ENCODE measurements around the gene RPS28. TPM values are rescaled to one million over a fixed set of nuclear protein-coding genes. Genes with fewer than 3 reads are reported as not detected.

RPS28 gene
- total and polyA plus RNA-seq, 4 donors, result 405 to 981 (median 714) TPM

DNA sequence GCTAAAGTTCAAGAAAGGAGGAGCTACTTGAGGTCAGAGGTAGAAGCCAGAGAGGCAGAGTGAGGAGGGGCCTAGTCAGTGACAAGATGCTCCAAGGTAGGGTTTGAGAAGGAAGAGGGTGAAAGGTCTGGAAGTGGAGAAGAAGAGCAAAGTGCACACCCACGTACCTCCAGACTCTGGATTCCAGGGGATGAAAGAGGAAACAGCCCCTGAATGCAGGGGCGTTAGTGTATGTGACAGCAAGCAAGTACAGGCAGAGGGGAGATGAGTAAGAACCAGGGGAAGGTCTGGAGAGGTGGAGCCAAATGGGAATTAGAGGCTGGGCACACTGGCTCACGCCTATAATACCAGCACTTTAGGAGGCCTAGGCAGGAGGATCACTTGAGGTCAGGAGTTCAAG, 8.7 kb downstream of the RPS28 start:
- intact Hi-C loops (cut with DNase I), result no loop called here
- WGBS, 2 donors, result 61 to 90% methylated on average over 3 of the region's 3 CpGs
- no peaks in the 10 kb centered on the region for H3K36me3 ChIP-seq (ENCODE audit: control insufficient read depth in 1 of 2, insufficient read depth in 2 of 2, low read length in 1 of 2)
- H3K4me3 ChIP-seq (ENCODE audit: low read length in 2 of 2), result no peak overlapping the region
- H3K27me3 ChIP-seq (ENCODE audit: control insufficient read depth in 1 of 2, insufficient read depth in 2 of 2, low read length in 1 of 2), result no peaks in the 10 kb centered on the region
- no peaks in the 10 kb centered on the region for H3K4me1 ChIP-seq (ENCODE audit: control insufficient read depth in 1 of 2, insufficient read depth in 2 of 2, low read length in 2 of 2)
- no peak overlapping the region for H3K27ac ChIP-seq (ENCODE audit: low read depth in 1 of 2, low read length in 2 of 2)
- H3K9me3 ChIP-seq (ENCODE audit: control insufficient read depth, low read length), result peaks cover 2% of the 10 kb centered on the region
- DNase-seq (no peak), ATAC-seq (ENCODE audit: low FRiP score) (no peak)

DNA sequence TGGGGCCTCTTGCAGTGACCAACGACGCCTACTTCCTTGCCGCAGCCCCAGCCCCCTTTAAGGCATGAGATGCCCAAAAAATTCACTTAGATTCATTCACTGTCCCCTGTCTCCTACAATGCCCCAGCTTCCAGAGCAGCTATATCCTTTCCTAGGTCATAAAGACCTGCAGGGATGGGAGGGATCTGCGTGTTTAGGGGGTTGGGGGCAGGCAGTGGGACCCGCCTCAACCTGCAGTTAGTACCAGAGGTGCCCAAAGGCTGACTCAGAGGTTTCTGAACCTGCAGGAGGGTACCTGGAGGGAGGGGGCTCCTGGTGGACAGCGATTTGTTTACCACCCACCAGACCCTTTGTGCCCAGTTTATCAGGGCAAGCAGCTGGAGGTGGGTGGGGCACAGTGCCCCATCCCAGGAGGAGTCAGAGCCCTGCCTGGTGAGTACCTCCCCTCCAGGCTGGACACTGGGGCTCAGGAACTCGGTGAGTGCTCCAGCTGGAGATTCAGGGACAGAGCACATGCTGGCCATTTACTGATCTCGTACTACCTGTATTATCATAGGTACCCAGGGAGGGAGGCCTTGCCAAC, 10.1 kb downstream of the RPS28 start:
- H3K27me3 ChIP-seq (ENCODE audit: control insufficient read depth in 1 of 2, insufficient read depth in 2 of 2, low read length in 1 of 2), result no peaks in the 10 kb centered on the region
- no peak overlapping the region for H3K4me3 ChIP-seq (ENCODE audit: low read length in 2 of 2)
- no peak overlapping the region for H3K27ac ChIP-seq (ENCODE audit: low read depth in 1 of 2, low read length in 2 of 2)
- H3K9me3 ChIP-seq (ENCODE audit: control insufficient read depth, low read length), result peaks cover 2% of the 10 kb centered on the region
- intact Hi-C loops (cut with DNase I), result no loop called here
- 79 to 91% methylated on average over 8 of the region's 8 CpGs for WGBS, 2 donors
- DNase-seq (no peak), ATAC-seq (ENCODE audit: low FRiP score) (no peak)
- no peaks in the 10 kb centered on the region for H3K4me1 ChIP-seq (ENCODE audit: control insufficient read depth in 1 of 2, insufficient read depth in 2 of 2, low read length in 2 of 2)
- no peaks in the 10 kb centered on the region for H3K36me3 ChIP-seq (ENCODE audit: control insufficient read depth in 1 of 2, insufficient read depth in 2 of 2, low read length in 1 of 2)

DNA sequence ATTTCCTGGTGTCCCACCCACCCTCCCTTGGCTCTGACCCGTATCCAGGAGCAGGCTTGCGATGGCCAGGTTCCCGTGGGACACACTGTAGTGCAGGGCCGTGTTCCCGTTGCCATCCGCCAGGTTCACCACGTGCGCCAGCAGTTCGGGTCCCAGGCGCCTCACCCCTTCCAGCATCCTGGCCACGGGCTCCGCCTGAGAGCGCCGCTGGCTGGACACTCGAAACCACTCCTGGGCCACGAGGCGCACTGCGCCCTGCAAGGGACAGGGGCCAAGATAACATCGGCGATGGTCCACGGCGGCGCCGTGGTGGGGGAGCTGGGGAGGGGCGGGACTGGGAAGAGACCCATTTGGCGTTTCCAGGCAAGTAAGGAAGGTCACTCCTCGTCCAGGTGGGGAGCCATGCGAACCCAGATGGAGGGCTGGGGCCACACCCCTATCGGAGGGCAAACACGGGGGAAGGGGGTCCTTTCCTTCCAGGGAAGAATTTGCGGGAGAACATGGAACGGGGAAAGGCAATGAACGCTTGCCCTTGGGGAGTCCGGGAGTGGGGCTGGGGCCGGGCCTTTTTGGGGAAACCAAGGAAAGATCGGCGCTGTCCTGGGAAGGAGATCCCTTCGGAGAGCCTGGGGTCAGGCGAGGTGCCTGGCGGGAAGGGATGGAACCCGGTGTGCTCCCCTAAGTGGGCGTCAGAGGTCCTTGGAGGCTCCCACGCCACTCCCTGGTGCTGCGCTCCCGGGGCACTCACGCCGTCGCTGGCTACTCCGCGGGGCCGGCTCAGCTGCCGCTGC, 11.9 kb downstream of the RPS28 start:
- intact Hi-C loops (cut with DNase I), result no loop called here
- WGBS, 2 donors, result 6 to 9% methylated on average over 49 to 52 of the region's 52 CpGs
- no peaks in the 10 kb centered on the region for H3K4me1 ChIP-seq (ENCODE audit: control insufficient read depth in 1 of 2, insufficient read depth in 2 of 2, low read length in 2 of 2)
- no peak for ATAC-seq (ENCODE audit: low FRiP score)
- no peak overlapping the region for H3K27ac ChIP-seq (ENCODE audit: low read depth in 1 of 2, low read length in 2 of 2)
- H3K4me3 ChIP-seq (ENCODE audit: low read length in 2 of 2), result no peak overlapping the region
- H3K9me3 ChIP-seq (ENCODE audit: control insufficient read depth, low read length), result no peaks in the 10 kb centered on the region
- no peak for DNase-seq
- no peaks in the 10 kb centered on the region for H3K36me3 ChIP-seq (ENCODE audit: control insufficient read depth in 1 of 2, insufficient read depth in 2 of 2, low read length in 1 of 2)
- H3K27me3 ChIP-seq (ENCODE audit: control insufficient read depth in 1 of 2, insufficient read depth in 2 of 2, low read length in 1 of 2), result no peaks in the 10 kb centered on the region

DNA sequence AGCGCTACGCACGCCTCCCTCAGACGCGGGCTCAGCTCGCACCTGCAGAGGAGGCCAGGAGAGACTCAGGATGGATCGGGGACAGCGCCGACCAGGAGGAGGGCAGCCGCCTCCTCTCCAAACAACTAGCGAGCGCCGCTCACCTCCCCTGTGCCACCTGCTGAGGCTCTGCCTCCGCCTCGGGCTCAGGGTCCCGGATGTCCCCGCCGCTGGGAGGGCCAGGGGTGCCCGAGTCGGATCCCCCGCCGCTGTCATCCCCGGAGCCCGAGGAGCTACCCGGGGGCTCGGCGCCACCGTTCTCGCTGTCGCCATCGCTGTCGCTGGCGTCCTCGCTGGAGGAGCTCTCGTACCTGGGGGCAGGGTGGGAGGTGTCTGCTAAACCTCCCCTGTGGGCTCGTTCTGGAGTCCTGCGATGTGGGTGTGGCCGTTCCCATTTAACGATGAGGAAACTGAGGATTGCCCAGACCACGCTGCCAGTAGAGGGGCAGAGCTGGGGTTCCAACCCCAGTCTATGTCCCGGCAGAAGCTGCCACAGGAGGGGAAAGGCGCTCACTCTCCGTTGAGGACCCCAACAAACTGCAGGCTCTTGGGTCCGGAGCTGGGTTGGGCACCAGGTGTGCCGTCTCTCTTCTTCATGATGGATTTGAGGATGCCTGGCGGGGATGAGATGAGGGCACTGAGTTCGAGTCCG, 12.6 kb downstream of the RPS28 start:
- H3K9me3 ChIP-seq (ENCODE audit: control insufficient read depth, low read length), result no peaks in the 10 kb centered on the region
- ATAC-seq (ENCODE audit: low FRiP score), result no peak
- no peaks in the 10 kb centered on the region for H3K27me3 ChIP-seq (ENCODE audit: control insufficient read depth in 1 of 2, insufficient read depth in 2 of 2, low read length in 1 of 2)
- H3K36me3 ChIP-seq (ENCODE audit: control insufficient read depth in 1 of 2, insufficient read depth in 2 of 2, low read length in 1 of 2), result no peaks in the 10 kb centered on the region
- WGBS, 2 donors, result 7% methylated on average over 48 of the region's 48 CpGs
- no peak overlapping the region for H3K4me3 ChIP-seq (ENCODE audit: low read length in 2 of 2)
- intact Hi-C loops (cut with DNase I), result no loop called here
- H3K4me1 ChIP-seq (ENCODE audit: control insufficient read depth in 1 of 2, insufficient read depth in 2 of 2, low read length in 2 of 2), result no peaks in the 10 kb centered on the region
- H3K27ac ChIP-seq (ENCODE audit: low read depth in 1 of 2, low read length in 2 of 2), result no peak overlapping the region
- DNase-seq, result no peak

DNA sequence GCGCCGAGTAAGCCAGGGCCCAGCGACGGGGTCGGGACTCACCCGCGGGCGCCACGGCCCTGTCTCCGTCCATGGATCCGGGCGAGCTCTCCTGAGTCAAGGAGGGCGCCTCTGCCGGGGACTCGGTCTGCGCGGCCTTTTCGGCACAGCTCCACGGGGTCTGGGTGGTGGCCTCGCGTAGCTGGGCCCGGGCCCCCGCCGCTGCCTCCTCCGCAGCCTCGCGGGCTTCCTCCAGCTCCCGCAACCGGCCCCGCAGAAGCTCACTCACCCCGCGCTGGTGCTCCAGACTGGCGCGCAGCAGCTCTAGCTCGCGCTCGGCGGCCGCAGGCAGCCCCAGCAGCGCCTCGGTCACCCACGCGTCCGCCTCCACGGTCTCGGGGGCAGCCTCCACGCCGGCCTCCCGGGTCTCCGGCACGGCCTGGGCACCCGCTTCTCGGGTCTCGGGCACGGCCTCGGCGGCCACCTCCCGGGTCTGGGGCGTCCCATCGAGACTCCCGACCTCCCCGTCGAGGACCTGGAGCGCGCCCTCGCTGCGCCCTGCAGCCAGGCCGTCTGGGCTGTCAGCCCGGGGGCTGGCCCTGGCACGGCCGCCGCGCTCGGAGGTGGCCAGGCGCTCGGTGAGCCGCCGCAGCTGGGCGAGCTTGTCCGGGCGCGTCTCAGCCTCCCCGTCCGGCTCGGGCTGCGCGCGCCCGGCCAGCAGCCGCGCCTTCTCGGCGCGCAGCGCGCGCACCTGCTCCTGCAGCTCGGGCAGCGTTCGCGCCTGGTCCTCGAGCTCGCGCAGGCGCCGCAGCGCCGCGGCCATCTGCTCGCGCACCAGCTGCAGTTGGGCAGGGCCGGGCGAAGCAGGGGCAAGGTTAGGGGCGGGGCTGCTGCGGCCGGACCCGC, 13.4 kb downstream of the RPS28 start:
- intact Hi-C loops (cut with DNase I), result no loop called here
- Histone ChIP-seq H3K9me3 (ENCODE audit: control insufficient read depth, low read length) (no peaks in the 10 kb centered on the region), H3K27me3 (ENCODE audit: control insufficient read depth in 1 of 2, insufficient read depth in 2 of 2, low read length in 1 of 2) (no peaks in the 10 kb centered on the region), H3K36me3 (ENCODE audit: control insufficient read depth in 1 of 2, insufficient read depth in 2 of 2, low read length in 1 of 2) (no peaks in the 10 kb centered on the region), H3K4me1 (ENCODE audit: control insufficient read depth in 1 of 2, insufficient read depth in 2 of 2, low read length in 2 of 2) (no peaks in the 10 kb centered on the region), H3K4me3 (ENCODE audit: low read length in 2 of 2) (peak overlapping the region; percentile 9 to 24), H3K27ac (ENCODE audit: low read depth in 1 of 2, low read length in 2 of 2) (no peak overlapping the region)
- no peak for ATAC-seq (ENCODE audit: low FRiP score)
- peak in 1 of 2 donors; percentile 48 for DNase-seq
- 1 to 3% methylated on average over 77 to 117 of the region's 117 CpGs for WGBS, 2 donors

DNA sequence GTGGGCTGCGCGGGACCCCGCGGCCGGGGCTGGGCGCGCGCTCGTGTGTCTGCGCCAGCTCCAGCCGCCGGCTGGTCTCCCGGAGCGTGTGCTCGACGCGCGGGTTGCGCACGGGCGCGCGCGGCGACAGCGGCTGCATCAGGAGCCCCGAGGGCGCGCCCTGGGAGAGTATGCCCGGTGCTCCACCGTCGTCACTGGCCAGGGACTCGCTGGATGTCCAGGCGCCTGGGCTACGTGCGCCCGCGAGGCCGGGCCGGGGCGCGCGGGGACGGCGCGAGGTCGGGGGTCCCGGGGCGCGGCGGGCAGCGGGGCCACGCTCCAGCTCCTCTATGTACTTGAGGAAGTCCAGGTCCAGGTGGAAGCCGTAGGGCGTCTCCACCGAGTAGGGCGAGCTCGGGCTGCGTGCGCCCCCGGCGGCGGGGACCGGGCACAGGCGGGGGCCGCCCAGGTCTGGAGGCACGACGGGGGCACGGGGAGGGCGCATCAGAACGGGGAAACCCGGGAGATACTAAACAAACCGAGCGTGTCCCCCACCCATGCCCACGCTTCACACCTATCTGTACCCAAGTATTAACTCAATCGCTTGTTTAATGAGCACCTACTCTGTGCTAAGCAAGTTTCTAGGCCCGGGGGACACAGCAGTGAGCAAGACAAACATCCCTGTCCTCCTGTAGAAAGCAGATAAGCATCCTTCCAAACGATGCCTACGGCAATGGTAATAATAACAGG, 14.2 kb downstream of the RPS28 start:
- no peaks in the 10 kb centered on the region for H3K36me3 ChIP-seq (ENCODE audit: control insufficient read depth in 1 of 2, insufficient read depth in 2 of 2, low read length in 1 of 2)
- no peak overlapping the region for H3K27ac ChIP-seq (ENCODE audit: low read depth in 1 of 2, low read length in 2 of 2)
- DNase-seq, result no peak
- no peak for ATAC-seq (ENCODE audit: low FRiP score)
- H3K4me1 ChIP-seq (ENCODE audit: control insufficient read depth in 1 of 2, insufficient read depth in 2 of 2, low read length in 2 of 2), result no peaks in the 10 kb centered on the region
- H3K9me3 ChIP-seq (ENCODE audit: control insufficient read depth, low read length), result no peaks in the 10 kb centered on the region
- intact Hi-C loops (cut with DNase I), result no loop called here
- peak overlapping the region; percentile 9 to 24 for H3K4me3 ChIP-seq (ENCODE audit: low read length in 2 of 2)
- WGBS, 2 donors, result 4% methylated on average over 67 to 79 of the region's 79 CpGs
- no peaks in the 10 kb centered on the region for H3K27me3 ChIP-seq (ENCODE audit: control insufficient read depth in 1 of 2, insufficient read depth in 2 of 2, low read length in 1 of 2)

DNA sequence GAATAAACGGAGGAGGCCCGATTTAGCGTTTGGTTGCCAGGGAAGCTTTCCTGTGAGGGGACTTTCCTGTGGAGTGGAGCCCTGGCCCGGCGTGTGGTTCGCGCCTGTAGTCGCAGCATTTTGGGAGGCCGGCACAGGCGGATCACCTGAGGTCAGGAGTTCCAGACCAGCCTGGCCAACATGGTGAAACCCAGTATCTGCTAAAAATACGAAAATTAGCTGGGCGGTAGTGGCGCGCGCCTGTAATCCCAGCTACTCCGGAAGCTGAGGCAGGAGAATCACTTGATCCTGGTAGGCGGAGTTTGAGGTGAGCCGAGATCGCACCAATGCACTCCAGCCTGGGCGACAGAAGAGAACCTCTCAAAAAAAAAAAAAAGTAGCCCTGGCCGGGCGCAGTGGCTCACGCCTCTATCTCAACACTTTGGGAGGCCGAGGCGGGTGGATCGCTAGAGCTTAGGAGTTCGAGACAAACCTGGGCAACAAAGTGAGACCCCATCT, 14.8 kb downstream of the RPS28 start:
- ATAC-seq (ENCODE audit: low FRiP score) (no peak), DNase-seq (no peak)
- Histone ChIP-seq H3K36me3 (ENCODE audit: control insufficient read depth in 1 of 2, insufficient read depth in 2 of 2, low read length in 1 of 2) (no peaks in the 10 kb centered on the region), H3K4me1 (ENCODE audit: control insufficient read depth in 1 of 2, insufficient read depth in 2 of 2, low read length in 2 of 2) (no peaks in the 10 kb centered on the region), H3K9me3 (ENCODE audit: control insufficient read depth, low read length) (no peaks in the 10 kb centered on the region), H3K27me3 (ENCODE audit: control insufficient read depth in 1 of 2, insufficient read depth in 2 of 2, low read length in 1 of 2) (no peaks in the 10 kb centered on the region), H3K4me3 (ENCODE audit: low read length in 2 of 2) (no peak overlapping the region), H3K27ac (ENCODE audit: low read depth in 1 of 2, low read length in 2 of 2) (no peak overlapping the region)
- WGBS, 2 donors, result 26 to 39% methylated on average over 27 of the region's 27 CpGs
- intact Hi-C loops (cut with DNase I), result no loop called here

DNA sequence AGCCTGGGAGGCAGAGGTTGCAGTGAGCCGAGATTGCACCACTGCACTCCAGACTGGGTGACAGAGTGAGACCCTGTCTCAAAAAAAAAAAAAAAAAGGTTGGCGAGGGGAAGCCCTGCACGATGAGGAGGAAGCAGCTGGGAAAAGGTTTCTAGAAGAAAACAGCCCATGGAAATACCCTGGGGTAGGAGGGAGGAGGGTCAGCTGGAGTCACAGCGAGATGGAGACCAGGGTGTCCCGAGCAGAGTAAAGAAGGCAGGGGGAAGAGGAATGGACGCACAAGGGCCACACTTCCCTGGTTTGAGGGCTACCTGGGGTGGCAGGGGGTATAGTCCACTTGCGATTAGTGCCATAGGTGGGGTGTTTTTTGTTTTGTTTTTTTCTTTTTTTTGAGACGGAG, 15.4 kb downstream of the RPS28 start:
- no peaks in the 10 kb centered on the region for H3K36me3 ChIP-seq (ENCODE audit: control insufficient read depth in 1 of 2, insufficient read depth in 2 of 2, low read length in 1 of 2)
- no peaks in the 10 kb centered on the region for H3K9me3 ChIP-seq (ENCODE audit: control insufficient read depth, low read length)
- H3K27ac ChIP-seq (ENCODE audit: low read depth in 1 of 2, low read length in 2 of 2), result no peak overlapping the region
- DNase-seq, result no peak
- H3K4me3 ChIP-seq (ENCODE audit: low read length in 2 of 2), result no peak overlapping the region
- H3K27me3 ChIP-seq (ENCODE audit: control insufficient read depth in 1 of 2, insufficient read depth in 2 of 2, low read length in 1 of 2), result no peaks in the 10 kb centered on the region
- no peak for ATAC-seq (ENCODE audit: low FRiP score)
- no peaks in the 10 kb centered on the region for H3K4me1 ChIP-seq (ENCODE audit: control insufficient read depth in 1 of 2, insufficient read depth in 2 of 2, low read length in 2 of 2)
- intact Hi-C loops (cut with DNase I), result no loop called here
- 62 to 66% methylated on average over 8 of the region's 8 CpGs for WGBS, 2 donors

All from aorta (tissue), 5 donors.